Ishikawa (cell line): Measurements from ENCODE around the gene CHAF1A.

ENCODE experiments used
- CEBPB ChIP-seq: IDR thresholded peaks from 2 replicates; pipeline ENCODE4 v1.6.1; 2012
- CREB1 ChIP-seq: IDR thresholded peaks from 2 replicates; pipeline ENCODE4 v1.6.1; 2012; ENCODE audit warnings: low read depth
- EP300 ChIP-seq: IDR thresholded peaks from 2 replicates; pipeline ENCODE4 v1.6.1; 2012; ENCODE audit warnings: borderline replicate concordance
- RAD21 ChIP-seq: IDR thresholded peaks from 2 replicates; pipeline ENCODE4 v1.6.1; 2012; ENCODE audit warnings: low read depth
- TAF1 ChIP-seq: IDR thresholded peaks from 2 replicates; pipeline ENCODE4 v1.6.1; 2012; ENCODE audit warnings: low read depth, mild to moderate bottlenecking
- TCF12 ChIP-seq: IDR thresholded peaks from 2 replicates; pipeline ENCODE4 v1.6.1; 2012; ENCODE audit warnings: low read depth
- YY1 ChIP-seq: IDR thresholded peaks from 2 replicates; pipeline ENCODE4 v1.6.1; 2012; ENCODE audit warnings: low read depth

DNA sequence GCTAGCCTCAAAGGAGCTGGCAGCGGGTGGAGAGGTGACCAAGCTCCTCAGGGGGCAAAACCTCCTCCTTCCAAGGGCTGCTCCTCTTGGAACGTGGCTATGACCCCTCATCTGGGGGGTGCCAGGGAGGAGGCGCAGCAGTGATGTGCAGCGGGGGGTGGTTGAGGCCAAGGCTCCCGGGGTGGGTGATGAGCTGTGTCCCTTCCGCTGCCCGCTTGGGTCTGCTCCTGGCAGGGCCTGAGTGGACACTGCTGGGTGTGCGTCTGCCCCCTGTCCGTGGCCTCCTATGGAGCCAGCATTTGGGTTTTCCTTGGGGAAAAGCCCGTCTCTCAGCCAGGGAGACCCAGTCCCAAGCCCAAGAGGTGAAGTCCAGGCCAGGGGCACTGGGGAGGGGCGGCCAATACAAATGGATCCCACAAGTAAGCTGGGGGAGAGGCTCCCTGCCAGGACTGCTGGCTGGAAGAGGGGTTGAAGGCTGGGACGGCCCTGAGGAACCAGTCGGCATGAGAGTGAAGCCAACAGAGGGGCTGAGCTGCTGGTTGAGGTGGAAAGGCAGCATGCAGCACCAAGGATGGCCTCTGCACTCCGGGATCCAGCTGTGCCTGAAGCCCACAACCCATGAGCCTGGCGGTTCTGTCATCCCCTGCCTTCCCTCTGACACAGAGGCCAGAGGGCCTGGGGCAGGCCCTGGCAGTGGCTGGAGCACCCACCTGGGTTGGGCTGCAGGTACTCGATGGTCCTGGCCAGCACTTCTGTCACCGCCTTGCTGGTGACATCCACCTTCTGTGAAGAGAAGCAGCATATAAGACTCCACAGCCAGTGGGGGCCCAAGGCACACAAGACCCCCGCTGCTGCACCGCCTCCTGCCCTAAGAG is 36.4 kb upstream of the CHAF1A start:
- TF ChIP-seq EP300 (no peak), YY1 (no peak), TCF12 (no peak), CEBPB (no peak), CREB1 (no peak), TAF1 (no peak), RAD21 (no peak)
